BLaER1 treated with 17β-estradiol and CSF1 and Interleukin-3, amounts not matched to agents 10 nM and 100 nM (cell line): ENCODE data around the gene LDLRAD2.
A peak's percentile ranks its signal among the peaks of the same experiment; 100 is the strongest.

Experiments
- H3K27ac ChIP-seq, 11 experiments: shearing (Covaris generic); formaldehyde crosslinking; 2 replicates each; pipeline ENCODE4 v1.8.1; 2022
- H3K27me3 ChIP-seq, 11 experiments: shearing (Covaris generic); formaldehyde crosslinking; 2 replicates each; pipeline ENCODE4 v1.8.1; 2022
- H3K36me3 ChIP-seq, 11 experiments: shearing (Covaris generic); formaldehyde crosslinking; 2 replicates each; pipeline ENCODE4 v1.8.1; 2022
- H3K4me1 ChIP-seq, 10 experiments: shearing (Covaris generic); formaldehyde crosslinking; 2 replicates each; pipeline ENCODE4 v1.8.1; 2022
- H3K4me2 ChIP-seq, 11 experiments: shearing (Covaris generic); formaldehyde crosslinking; 2 replicates each; pipeline ENCODE4 v1.8.1; 2022
- H3K4me3 ChIP-seq, 10 experiments: shearing (Covaris generic); formaldehyde crosslinking; 2 replicates each; pipeline ENCODE4 v1.8.1; 2022
- H3K9ac ChIP-seq, 11 experiments: shearing (Covaris generic); formaldehyde crosslinking; 2 replicates each; pipeline ENCODE4 v1.8.1; 2022
- H3K9me3 ChIP-seq, 11 experiments: shearing (Covaris generic); formaldehyde crosslinking; replicated peaks in 1 of 11; 2 replicates each; pipeline ENCODE4 v1.8.1; 2022
- H4K20me1 ChIP-seq, 11 experiments: shearing (Covaris generic); formaldehyde crosslinking; 2 replicates each; pipeline ENCODE4 v1.8.1; 2022
- Cebpa-rat ChIP-seq, 11 experiments: shearing (Covaris generic); IDR thresholded peaks; 2 replicates each; pipeline ENCODE4 v1.8.1; 2022

The LDLRAD2 gene

DNA sequence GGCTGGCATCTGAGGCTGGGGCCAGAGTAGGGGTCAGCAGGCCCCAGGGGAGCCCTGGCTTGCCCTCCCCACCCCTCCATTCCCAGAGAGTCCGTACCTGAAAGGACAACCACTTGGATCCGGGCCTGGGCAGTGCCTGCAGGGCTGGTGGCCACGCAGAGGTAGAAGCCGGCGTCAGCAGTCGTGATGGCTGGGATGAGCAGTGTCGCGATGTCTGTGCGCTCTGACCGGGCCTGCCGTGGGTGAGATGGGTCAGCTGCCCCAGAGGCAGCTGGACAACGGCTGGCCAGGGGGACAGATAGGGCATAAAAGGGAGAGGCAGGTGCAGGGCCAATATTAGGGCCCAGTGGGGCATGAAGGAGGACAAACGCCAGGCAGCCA lies 42.7 kb downstream of the LDLRAD2 start:
- no peak overlapping the region; a peak in 1 of 22 replicates for H3K27ac ChIP-seq
- peaks cover 5 to 98% (median 72%) of the 10 kb centered on the region in 11 experiments; a peak in 19 of 22 replicates for H3K36me3 ChIP-seq
- no peak overlapping the region for H3K4me2 ChIP-seq
- H3K4me1 ChIP-seq = peaks cover 0 to 58% (median 20%) of the 10 kb centered on the region in 10 experiments; a peak in 12 of 20 replicates
- no peak for TF ChIP-seq Cebpa-rat (IDR thresholded peaks at IDR 0.05)
- H3K9me3 ChIP-seq = no peaks in the 10 kb centered on the region
- H3K27me3 ChIP-seq = no peaks in the 10 kb centered on the region
- no peak overlapping the region for H3K9ac ChIP-seq
- H4K20me1 ChIP-seq = peaks cover 0 to 5% (median 0%) of the 10 kb centered on the region in 11 experiments; a peak in 1 of 22 replicates
- H3K4me3 ChIP-seq = no peak overlapping the region

DNA sequence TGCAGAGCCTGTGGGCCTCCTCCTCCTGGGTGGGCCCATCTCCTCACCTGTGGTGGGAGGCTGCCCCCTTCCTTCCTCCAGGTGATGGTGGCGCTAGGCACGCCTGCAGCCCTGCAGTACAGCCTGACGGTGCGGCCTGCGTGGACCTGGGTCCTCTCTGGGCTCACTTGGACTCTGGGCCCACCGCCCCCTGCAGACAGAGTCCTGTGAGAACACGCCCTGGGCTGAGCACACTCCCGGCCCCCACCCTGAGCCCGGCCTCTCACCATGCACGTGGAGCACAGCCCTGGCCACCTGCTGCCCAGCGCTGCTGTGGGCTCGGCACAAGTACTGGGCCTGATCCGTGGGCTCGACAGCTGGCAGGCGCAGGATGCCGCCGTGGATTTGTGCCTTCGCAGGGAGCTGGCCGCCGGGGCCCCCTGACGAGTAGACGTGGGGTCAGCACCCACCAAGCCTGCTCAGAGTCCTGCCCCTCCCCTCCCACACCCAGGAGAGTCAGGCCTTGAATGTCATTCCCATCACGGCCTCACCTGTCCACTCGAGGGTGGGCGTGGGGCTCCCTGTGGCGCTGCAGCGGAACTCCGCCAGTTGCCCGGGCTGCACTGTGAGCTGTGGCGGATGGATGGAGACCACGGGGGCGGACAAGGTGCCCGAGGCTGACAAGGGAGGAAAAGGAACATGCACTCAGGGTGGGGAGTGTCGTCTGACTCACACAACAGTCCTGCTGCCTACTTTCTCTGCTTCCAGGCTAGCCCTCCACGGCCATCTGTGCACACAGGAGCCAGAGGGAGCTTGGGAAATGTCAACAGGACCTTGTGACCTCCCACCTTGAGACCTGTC lies 43.4 kb downstream of the LDLRAD2 start:
- H3K4me2 ChIP-seq = peak overlapping the region in 3 of 11 experiments; percentile 78 to 88 (median 79); a peak in 6 of 22 replicates

DNA sequence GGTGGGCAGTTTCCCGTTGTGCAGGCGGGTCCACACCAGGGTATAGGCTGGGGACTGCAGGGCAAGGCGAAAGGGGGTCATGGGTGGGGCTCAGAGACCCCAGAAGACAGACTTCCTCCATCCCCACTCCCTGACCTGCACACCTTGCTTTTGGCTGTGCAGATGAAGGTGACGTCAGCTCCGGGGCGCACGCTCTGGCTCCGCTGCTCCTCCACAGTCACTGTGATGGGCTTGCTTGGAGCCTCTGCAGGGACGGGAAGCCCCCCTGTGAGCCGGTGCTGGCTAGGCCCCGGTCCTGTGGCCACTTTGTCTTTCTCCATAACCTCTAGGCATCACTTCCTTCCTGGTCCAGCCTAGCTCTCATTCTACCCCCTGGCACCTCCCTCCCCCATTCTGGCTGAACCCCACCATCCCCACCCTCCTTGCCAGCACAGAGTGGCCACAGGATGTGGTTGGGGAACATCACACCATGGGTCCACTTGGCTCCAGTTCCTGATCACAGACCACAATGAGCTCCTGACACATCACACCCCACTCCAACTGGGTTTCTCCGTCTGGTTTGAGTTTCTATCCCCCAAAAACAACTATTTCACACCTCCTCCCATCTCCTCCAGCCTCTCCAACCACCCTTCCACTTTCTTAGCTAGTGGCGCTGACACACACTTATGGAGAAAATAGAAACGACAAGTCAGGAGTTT lies 45.2 kb downstream of the LDLRAD2 start:
- Histone ChIP-seq H3K27ac (peak overlapping the region in 6 of 11 experiments; percentile 4 to 70 (median 42); a peak in 10 of 22 replicates), H3K4me1 (peaks cover 0 to 50% (median 18%) of the 10 kb centered on the region in 10 experiments; a peak in 12 of 20 replicates), H4K20me1 (peaks cover 0 to 5% (median 0%) of the 10 kb centered on the region in 11 experiments; a peak in 1 of 22 replicates), H3K4me3 (no peak overlapping the region), H3K9me3 (peaks cover 5 to 17% (median 11%) of the 10 kb centered on the region in 11 experiments; a peak in 20 of 22 replicates), H3K4me2 (peak overlapping the region in 6 of 11 experiments; percentile 15 to 88 (median 76); a peak in 11 of 22 replicates), H3K36me3 (peaks cover 19 to 99% (median 76%) of the 10 kb centered on the region in 11 experiments), H3K9ac (peak overlapping the region in 4 of 11 experiments; percentile 3 to 49 (median 16); a peak in 3 of 22 replicates), H3K27me3 (no peaks in the 10 kb centered on the region)
- no peak for TF ChIP-seq Cebpa-rat (IDR thresholded peaks at IDR 0.05)

More for the DNA sequence above, 43.4 kb downstream of the LDLRAD2 start:
- Histone ChIP-seq H3K36me3 (peaks cover 2 to 98% (median 72%) of the 10 kb centered on the region in 11 experiments; a peak in 20 of 22 replicates), H3K27me3 (no peaks in the 10 kb centered on the region), H3K27ac (peak overlapping the region in 1 of 11 experiments; percentile 24; a peak in 2 of 22 replicates), H3K4me1 (peaks cover 0 to 58% (median 20%) of the 10 kb centered on the region in 10 experiments; a peak in 12 of 20 replicates), H4K20me1 (peaks cover 0 to 5% (median 0%) of the 10 kb centered on the region in 11 experiments; a peak in 1 of 22 replicates), H3K4me3 (no peak overlapping the region), H3K9ac (no peak overlapping the region), H3K9me3 (no peaks in the 10 kb centered on the region; a peak in 1 of 22 replicates)
- no peak for TF ChIP-seq Cebpa-rat (IDR thresholded peaks at IDR 0.05)

DNA sequence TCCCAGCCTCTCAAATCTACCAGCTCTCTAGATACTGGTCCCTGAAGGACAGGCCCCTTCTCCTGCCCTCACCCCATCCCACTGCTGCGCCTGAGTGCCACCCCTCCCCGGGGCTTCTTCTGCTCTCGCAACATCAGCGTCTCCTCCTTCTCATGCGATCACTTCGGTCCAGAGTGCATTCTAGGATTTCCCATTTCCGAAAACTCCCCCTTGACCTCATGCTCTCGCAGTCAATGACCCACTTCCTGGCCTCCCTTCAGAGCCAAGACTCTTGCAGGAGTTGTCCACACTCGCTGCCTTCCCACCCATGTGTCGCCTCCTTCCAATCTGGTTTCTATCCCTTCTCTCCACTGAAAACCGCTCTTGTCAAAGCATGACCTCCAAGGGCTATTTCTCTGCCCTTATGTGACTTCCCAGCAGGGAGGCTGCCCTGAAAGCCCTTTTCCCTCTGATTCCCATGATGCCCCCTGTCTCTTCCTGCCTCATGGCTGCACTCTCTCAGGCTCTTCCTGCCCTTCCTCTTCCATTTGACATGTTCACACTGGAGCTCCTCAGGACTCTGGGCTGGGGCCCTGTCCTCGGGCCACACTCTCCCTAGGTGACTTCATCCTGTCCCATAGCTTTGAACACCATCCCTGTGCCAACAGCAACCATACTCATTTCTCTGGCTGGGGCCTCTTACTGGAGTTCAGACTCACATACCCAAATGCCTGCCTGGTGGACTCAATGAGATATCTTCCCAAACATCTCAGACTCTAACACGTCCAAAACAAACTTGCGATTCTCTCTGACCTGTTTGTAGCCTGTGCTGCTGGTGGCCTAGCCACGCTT lies 46.0 kb downstream of the LDLRAD2 start:
- Histone ChIP-seq H3K4me1 (peaks cover 0 to 42% (median 14%) of the 10 kb centered on the region in 10 experiments; a peak in 12 of 20 replicates), H3K4me3 (no peak overlapping the region), H3K9me3 (peaks cover 5 to 17% (median 11%) of the 10 kb centered on the region in 11 experiments; a peak in 20 of 22 replicates), H3K4me2 (peak overlapping the region in 6 of 11 experiments; percentile 15 to 88 (median 76); a peak in 11 of 22 replicates), H3K27me3 (no peaks in the 10 kb centered on the region), H3K36me3 (peaks cover 19 to 98% (median 72%) of the 10 kb centered on the region in 11 experiments), H3K9ac (peak overlapping the region in 3 of 11 experiments; percentile 3 to 49 (median 9); a peak in 3 of 22 replicates), H3K27ac (peak overlapping the region in 8 of 11 experiments; percentile 1 to 70 (median 28); a peak in 11 of 22 replicates), H4K20me1 (peaks cover 0 to 5% (median 0%) of the 10 kb centered on the region in 11 experiments; a peak in 1 of 22 replicates)
- TF ChIP-seq Cebpa-rat (IDR thresholded peaks at IDR 0.05) = no peak

GRCh38 chr1:21859669-21860179 lies 47.7 kb downstream of the LDLRAD2 start:
- Histone ChIP-seq H3K4me1 (peaks cover 0 to 39% (median 14%) of the 10 kb centered on the region in 10 experiments; a peak in 12 of 20 replicates), H3K27ac (no peak overlapping the region), H3K4me3 (no peak overlapping the region), H3K36me3 (peaks cover 19 to 98% (median 64%) of the 10 kb centered on the region in 11 experiments), H4K20me1 (no peaks in the 10 kb centered on the region), H3K9ac (no peak overlapping the region), H3K9me3 (peaks cover 5 to 17% (median 11%) of the 10 kb centered on the region in 11 experiments; a peak in 20 of 22 replicates), H3K4me2 (no peak overlapping the region), H3K27me3 (no peaks in the 10 kb centered on the region)
- TF ChIP-seq Cebpa-rat (IDR thresholded peaks at IDR 0.05) = no peak

DNA sequence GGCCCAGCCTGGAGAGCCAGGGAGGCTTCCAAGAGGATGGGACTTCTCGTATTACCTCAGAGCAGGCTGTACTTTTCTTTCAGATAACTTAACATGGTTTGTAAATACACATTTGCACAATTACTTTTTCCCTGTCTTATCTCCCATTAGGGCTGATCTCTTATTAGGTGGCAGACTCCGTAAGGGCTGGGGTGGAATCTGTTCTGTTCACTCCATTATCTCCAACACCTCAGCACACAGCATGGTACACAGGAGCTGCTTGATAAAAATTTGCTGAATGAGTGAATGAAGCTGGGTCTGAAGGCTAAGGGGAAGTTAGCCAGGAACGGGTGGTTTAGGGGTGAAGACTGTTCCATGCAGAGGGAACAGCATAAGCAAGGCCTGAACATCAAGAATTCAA lies 48.9 kb downstream of the LDLRAD2 start:
- Histone ChIP-seq H3K9ac (no peak overlapping the region), H3K4me1 (peaks cover 8 to 37% (median 22%) of the 10 kb centered on the region in 10 experiments), H3K9me3 (peaks cover 5 to 17% (median 11%) of the 10 kb centered on the region in 11 experiments; a peak in 20 of 22 replicates), H3K36me3 (peaks cover 19 to 96% (median 66%) of the 10 kb centered on the region in 11 experiments), H4K20me1 (no peaks in the 10 kb centered on the region), H3K27me3 (no peaks in the 10 kb centered on the region), H3K4me3 (no peak overlapping the region), H3K27ac (no peak overlapping the region), H3K4me2 (no peak overlapping the region)
- no peak for TF ChIP-seq Cebpa-rat (IDR thresholded peaks at IDR 0.05)

DNA sequence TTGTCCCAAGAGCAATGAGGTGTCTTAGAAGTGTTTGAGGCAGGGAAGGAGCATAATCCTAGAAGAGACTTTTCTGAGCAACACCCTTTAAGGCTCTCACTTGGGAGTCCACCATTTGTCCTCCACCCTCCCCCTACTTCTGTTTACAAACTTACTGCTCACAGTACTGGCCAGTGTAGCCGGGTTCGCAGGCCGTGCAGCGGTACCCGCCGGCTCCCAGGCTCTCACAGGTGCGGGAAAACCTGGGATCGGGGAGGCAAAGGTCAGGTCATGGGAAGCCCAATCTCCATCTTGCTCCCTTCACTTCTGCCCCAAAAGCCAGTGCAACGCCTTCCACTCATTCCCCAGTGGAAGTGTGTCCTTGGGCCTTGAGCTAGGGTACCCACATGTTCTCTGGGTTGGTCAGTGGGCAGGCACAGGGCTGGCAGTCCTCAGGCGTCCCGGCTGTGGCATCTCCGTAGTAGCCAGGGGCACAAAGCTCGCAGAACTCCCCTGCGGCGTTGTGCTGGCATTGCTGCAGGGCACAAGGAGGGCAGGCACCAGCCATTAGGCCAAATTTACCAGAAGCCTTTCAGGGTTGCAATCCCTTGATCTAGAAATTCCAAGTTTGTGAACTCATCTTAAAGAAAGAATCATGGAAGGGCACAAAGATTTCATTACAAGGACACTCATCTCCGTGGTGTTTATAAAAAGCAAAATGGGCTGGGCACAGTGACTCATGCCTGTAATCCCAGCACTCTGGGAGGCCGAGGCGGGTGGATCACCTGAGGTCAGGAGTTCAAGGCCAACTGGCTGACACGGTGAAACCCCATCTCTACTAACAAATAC lies 49.8 kb downstream of the LDLRAD2 start:
- TF ChIP-seq Cebpa-rat (IDR thresholded peaks at IDR 0.05) = no peak
- Histone ChIP-seq H4K20me1 (no peaks in the 10 kb centered on the region), H3K4me3 (no peak overlapping the region), H3K9me3 (peaks cover 5 to 17% (median 11%) of the 10 kb centered on the region in 11 experiments; a peak in 20 of 22 replicates), H3K9ac (no peak overlapping the region), H3K36me3 (peaks cover 19 to 87% (median 62%) of the 10 kb centered on the region in 11 experiments), H3K27ac (no peak overlapping the region), H3K4me1 (peaks cover 16 to 37% (median 27%) of the 10 kb centered on the region in 10 experiments), H3K27me3 (no peaks in the 10 kb centered on the region), H3K4me2 (no peak overlapping the region)
